C4-2B (cell line): Measurements from ENCODE around the gene NRXN3.

ENCODE experiments used
- ZFX ChIP-seq: fragments of 450-650 bp; IDR thresholded peaks from 2 replicates; pipeline ENCODE4 v1.6.1; 2017
- TF ChIP-seq, protein P1 (sequence below): fragments of 450-650 bp; conservative IDR thresholded peaks from 2 replicates; pipeline ENCODE4 v1.5.1; 2017; ENCODE audit warnings: mild to moderate bottlenecking

DNA sequence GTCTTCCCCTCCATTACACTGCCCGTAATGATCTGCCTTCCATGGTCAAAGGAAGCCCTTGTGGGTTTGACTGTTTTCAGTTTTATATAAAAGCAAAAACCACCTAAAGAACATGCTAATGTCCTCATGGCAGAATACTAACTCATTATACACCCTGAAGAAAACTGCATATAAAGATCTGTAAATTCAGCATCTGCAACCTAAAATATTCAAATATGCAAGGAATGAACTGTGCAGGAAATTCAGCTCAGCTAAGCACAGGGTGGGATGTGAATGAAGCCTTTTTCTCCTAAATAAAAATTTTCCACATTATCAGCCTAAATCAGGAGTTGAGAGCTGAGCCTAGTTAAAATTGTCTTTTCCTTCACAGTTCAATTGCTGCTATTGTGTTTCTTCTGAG is 128.1 kb downstream of the NRXN3 start:
- TF ChIP-seq, protein P1, sequence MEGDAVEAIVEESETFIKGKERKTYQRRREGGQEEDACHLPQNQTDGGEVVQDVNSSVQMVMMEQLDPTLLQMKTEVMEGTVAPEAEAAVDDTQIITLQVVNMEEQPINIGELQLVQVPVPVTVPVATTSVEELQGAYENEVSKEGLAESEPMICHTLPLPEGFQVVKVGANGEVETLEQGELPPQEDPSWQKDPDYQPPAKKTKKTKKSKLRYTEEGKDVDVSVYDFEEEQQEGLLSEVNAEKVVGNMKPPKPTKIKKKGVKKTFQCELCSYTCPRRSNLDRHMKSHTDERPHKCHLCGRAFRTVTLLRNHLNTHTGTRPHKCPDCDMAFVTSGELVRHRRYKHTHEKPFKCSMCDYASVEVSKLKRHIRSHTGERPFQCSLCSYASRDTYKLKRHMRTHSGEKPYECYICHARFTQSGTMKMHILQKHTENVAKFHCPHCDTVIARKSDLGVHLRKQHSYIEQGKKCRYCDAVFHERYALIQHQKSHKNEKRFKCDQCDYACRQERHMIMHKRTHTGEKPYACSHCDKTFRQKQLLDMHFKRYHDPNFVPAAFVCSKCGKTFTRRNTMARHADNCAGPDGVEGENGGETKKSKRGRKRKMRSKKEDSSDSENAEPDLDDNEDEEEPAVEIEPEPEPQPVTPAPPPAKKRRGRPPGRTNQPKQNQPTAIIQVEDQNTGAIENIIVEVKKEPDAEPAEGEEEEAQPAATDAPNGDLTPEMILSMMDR: no peak
- TF ChIP-seq ZFX: no peak
